Stimulated activated CD4-positive, alpha-beta T cell treated with anti-CD3 and anti-CD28 coated beads, Interleukin-2, amount 100 ng/mL, for 48 hours (primary cell): ENCODE data around the gene NUP205.

Experiments used
- DNase-seq, 2 donors: peaks; one replicate each; pipeline ENCODE4 v3.0.0-alpha.2; 2020

The NUP205 gene, protein sequence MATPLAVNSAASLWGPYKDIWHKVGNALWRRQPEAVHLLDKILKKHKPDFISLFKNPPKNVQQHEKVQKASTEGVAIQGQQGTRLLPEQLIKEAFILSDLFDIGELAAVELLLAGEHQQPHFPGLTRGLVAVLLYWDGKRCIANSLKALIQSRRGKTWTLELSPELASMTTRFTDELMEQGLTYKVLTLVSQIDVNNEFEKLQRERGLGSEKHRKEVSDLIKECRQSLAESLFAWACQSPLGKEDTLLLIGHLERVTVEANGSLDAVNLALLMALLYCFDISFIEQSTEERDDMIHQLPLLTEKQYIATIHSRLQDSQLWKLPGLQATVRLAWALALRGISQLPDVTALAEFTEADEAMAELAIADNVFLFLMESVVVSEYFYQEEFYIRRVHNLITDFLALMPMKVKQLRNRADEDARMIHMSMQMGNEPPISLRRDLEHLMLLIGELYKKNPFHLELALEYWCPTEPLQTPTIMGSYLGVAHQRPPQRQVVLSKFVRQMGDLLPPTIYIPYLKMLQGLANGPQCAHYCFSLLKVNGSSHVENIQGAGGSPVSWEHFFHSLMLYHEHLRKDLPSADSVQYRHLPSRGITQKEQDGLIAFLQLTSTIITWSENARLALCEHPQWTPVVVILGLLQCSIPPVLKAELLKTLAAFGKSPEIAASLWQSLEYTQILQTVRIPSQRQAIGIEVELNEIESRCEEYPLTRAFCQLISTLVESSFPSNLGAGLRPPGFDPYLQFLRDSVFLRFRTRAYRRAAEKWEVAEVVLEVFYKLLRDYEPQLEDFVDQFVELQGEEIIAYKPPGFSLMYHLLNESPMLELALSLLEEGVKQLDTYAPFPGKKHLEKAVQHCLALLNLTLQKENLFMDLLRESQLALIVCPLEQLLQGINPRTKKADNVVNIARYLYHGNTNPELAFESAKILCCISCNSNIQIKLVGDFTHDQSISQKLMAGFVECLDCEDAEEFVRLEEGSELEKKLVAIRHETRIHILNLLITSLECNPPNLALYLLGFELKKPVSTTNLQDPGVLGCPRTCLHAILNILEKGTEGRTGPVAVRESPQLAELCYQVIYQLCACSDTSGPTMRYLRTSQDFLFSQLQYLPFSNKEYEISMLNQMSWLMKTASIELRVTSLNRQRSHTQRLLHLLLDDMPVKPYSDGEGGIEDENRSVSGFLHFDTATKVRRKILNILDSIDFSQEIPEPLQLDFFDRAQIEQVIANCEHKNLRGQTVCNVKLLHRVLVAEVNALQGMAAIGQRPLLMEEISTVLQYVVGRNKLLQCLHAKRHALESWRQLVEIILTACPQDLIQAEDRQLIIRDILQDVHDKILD (N-terminal part only)

GRCh38 chr7:135557455-135558336, at the start of gene NUP205:
Gene NUP205 (plus strand): TSS chr7:135557917. CDS start chr7:135557945, 28 bp downstream.
- peak; percentile 59 to 68 for DNase-seq

DNA sequence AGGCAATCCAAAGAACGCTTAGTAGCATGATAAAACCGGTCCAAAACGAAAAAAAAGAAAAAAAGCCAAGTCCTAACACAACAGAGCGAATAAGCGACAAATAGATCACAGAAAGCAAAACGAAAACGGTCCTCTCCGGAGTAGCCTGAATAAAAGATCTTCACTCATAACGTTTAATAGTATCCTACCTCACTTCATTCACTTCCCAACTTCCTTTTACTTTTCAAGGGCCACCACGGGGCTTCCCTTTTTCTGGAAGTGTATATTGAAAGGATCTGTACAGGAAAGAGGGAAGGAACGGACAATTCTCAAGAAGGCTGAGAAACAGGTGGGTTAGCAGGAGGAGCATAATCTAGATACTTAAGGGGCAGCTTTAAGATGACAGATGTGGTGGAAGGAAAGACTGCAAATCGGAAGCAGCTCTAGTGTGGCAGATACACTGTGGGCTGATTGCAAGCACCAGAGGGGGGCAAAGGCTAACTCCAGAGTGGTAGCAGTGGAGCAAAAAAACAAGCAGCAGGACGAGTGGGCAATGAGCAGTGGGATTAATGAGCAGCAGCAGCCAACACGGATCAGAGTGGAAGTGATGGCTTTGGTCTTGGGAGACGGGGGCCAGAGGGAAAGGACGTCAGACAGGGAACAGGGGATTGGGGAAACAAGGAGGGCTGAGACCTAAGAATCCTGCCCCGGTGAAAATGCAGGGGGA, 48.7 kb upstream of the NUP205 start:
- DNase-seq, result peak; percentile 7 to 11

DNA sequence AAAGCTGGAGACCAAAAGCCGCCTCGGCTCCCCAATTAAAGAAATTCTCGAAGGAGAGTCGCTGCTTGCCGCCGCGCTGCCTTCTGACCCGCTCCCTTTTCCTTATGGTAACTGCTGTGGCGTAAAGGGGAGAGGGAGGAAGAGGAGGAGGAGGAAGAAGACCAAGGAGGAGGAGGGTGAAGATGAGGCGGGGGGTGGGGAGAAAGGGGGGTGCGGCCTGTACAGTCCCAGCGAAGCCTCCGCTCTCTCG, 48.2 kb upstream of the NUP205 start:
- no peak for DNase-seq

DNA sequence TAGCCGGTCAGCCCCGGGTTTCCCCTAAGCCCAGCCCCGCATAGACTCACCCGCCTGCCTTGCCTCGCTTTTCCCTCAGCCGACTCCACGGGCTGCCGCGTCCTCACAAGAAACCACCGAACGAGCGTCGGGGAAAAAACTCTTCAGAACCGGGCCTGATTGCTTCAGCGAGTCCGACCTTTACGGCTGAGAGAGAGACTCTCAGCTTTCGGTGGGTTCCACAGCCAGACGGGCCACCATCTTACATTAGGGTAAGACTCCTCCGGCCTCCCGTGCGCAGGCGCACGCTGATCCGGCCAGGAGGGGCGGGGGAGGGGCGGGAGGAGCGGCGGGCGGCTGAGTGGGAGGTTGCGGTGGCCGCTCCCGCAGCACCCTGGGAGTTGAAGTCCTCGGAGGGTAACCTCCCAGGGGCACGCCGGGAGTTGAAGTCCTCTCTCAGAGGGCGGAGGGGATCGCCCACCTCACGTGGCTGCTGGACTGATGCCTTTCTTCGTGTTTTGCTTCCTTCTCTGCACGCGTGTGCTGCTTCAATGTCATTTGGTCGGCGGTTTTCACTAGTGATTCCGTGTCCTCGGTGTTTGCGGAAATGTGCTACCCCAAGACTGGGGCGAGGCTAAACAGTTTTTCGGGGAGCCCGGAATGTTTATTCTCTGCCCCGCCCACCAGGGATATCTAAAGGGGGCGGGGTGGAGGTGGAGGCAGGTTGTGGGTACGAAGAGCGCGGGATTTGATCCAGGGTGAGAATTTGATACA, 47.7 kb upstream of the NUP205 start, which contains the start of gene CNOT4:
Gene CNOT4, minus strand, starts transcription at position 264 of the 753 bp plus-strand sequence. CDS start 71,771 bp downstream, outside the sequence.
- DNase-seq, result peak; percentile 93 to 96

DNA sequence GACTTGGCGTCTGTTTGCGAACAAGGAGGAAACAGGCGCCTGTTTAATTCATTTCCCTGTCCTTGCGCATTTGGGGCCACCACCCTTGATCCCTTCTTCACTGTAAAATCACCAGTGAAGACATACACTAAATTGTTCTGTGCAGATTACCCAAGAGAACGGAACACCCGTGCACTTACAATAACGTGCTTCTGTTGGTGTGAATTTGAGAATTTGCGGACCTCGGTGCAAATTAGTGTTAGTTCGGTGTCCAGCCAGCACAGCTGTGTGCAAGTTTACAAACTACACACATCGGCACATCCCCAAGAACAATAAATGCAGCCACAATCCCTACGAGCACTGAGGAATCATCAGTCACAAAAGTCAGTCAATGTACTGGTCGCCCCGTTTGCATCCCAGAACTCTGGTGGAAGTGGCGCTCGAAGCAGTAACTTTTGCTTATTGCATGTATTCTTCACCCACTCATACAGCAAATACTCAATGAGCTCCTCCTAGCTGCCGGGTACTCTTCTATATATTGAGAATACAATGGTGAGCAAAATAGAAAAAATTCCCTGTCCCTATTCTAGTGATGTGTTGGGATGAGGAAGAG, 47.0 kb upstream of the NUP205 start:
- no peak for DNase-seq

GRCh38 chr7:135512135-135512887, 45.4 kb upstream of the NUP205 start:
- DNase-seq, result peak in 1 of 2 donors; percentile 3

DNA sequence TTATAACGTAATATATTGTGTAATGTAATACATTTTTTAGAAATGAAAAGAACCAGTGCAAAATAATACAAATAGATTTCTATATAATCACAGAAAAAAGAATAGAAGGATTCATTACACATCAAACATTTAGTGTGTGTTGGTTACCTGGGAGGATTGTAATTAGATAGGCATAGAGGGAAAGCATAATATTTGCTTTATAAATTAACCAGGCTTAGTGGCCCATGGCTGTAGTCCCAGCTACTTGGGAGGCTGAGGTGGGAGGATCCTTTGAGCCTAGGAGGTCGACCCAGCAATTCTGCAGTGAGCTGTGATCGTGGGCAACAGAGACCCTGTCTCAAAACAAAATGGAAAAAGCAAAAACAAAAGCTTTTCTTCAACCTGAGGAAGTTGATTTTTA, 42.9 kb upstream of the NUP205 start:
- DNase-seq, result no peak

DNA sequence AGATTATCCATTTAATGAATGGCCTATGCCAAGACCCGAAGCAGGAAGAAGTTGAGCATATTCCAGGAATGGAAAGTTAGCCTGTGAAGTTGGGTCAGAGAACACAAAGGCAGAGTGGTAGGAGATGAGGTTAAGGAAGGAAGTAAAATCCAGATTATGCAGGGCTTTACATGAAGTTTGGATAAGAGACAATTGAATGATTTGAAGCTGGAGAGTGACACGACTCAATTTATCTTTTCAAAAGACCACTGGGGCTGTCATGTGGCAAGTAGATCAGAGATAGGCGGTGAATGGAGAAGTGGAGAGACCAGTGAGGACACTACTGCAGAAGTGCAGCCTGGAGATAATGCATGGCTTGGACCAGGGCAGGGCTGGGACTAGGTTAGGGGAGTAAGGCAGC, 40.7 kb upstream of the NUP205 start:
- DNase-seq, result no peak

DNA sequence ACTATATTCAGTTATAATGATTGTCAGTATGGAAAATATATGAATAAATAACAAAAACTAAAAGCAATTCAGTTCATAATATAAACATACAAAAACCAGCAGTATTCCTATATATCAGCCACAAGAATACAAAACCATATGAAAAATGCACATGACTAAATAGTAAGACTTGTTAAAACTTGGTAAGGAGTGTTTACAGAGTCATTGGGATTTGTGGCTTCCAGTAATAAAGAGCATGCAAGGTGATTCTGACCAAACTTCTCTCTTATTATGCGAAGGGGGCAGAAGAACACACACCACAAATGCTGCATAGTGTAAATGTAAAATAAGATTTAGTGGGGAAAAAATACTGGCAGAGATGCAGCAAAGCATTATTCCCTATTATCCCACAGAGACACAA, 39.0 kb upstream of the NUP205 start:
- no peak for DNase-seq

GRCh38 chr7:135519233-135519688, 38.5 kb upstream of the NUP205 start:
- no peak for DNase-seq

- no peak for DNase-seq
Measured at GRCh38 chr7:135519871-135520270, 37.8 kb upstream of the NUP205 start.

DNA sequence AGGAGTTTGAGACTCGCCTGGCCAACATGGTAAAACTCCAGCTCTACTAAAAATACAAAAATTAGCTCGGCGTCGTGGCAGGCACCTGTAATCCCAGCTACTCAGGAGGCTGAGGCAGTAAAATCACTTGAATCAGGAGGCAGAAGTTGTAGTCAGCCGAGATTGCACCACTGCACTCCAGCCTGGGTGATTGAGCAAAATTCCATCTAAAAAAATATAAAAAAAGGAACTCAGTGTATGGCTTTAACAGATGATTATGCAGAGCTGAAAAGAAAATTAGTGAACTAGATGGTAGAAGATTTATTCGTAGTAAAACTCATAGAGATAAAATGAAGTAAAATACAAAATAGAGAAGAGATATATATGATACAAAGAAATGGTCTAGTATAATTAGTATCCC, 35.2 kb upstream of the NUP205 start:
- DNase-seq, result no peak

GRCh38 chr7:135523146-135523545, 34.6 kb upstream of the NUP205 start:
- DNase-seq, result no peak

- DNase-seq, result no peak
Measured at GRCh38 chr7:135525426-135525825, 32.3 kb upstream of the NUP205 start.

DNA sequence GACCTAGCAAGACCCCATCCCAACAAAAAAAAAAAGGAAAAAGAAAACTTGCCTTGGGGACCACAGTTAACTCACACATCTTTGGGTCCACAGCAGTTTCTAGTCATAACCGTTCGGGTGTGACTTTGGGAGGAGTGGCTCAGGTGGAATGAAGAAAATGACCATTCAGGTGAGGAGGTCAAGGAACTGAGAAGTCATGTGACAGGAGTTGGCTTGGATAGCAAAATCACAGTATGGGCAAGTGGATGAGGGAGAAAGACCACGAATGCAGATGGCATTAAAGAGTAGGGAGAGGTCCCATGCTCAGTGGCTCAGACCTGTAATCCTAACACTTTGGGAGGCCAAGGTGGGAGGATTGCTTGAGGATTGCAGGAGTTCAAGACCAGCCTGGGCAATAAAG, 30.7 kb upstream of the NUP205 start:
- DNase-seq, result no peak

- no peak for DNase-seq
Measured at GRCh38 chr7:135536150-135536549, 21.6 kb upstream of the NUP205 start.

DNA sequence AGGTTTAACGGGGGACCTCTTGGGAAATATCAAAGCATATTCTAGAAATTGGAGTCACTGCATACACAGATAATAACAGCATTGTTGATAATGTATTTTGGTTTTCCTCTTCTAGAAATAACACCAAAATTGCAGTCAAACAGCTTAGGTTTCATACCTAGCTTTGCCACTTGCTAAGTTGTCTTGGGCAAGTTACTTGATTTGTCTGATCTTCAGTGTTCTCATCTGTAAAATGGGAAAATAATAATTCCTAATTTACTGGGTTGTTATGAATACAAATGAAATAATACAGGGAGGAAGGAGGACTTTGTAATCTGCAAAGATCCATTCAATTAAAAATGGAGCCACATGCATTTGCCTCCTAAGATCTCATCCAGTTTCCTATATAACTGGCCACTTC, 20.3 kb upstream of the NUP205 start:
- no peak for DNase-seq

- no peak for DNase-seq
Measured at GRCh38 chr7:135537905-135538304, 19.8 kb upstream of the NUP205 start.

GRCh38 chr7:135538376-135538775, 19.3 kb upstream of the NUP205 start:
- DNase-seq, result no peak
